ENCODE results near the gene KDELR1.
"Not testable (repeated sequence)": the region's sequence is repeated elsewhere in the genome, so short reads cannot be mapped to it uniquely, and the experiment has no call there.

The KDELR1 gene

DNA sequence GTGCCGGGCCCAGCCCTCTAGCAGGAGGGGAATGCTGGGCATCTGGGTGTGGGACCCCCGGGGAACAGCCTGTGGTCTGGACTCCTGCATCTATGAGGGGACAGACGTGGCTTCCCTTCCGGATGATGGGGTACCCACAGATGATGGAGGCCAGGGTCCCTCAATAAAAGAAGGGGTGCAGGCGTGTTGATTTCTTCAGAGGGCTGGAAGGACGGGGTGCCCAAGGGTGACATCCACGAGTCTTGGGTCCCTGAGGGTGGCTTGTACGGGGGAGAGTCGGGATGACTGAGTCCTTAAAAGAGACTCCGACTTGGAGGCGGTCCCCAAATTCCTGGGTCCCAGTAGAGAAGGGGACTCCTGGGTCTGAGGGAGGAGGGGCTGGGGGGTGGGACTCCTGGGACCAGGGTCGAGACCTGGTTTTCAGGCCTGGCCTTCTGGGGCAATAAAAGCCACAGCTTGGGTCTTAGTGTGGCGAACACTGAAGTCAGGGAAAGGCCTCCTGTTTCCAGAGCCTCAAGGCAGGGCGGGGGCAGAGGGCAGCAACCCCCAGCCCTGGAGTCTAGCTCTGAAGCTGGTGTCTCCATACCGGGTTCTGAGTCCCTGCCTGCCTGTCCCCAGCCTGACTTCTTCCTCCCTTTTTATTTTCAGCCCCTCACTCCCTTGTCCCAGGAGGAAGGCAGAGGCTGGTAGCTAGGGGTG is 1.7 kb upstream of the KDELR1 start:
- peak overlapping the region; percentile 59 for H3K27ac ChIP-seq
- H3K27me3 ChIP-seq: peaks cover 50% of the 10 kb centered on the region
- H3K9me3 ChIP-seq: no peaks in the 10 kb centered on the region
- peak overlapping the region; percentile 99 for H3K4me2 ChIP-seq
- H3K9ac ChIP-seq: peak overlapping the region; percentile 75
- H3K36me3 ChIP-seq: peaks cover 15% of the 10 kb centered on the region
- peaks cover 78% of the 10 kb centered on the region for H3K4me1 ChIP-seq
- peaks cover 6% of the 10 kb centered on the region; the same call in 1 of the 2 replicates for H4K20me1 ChIP-seq
- TF ChIP-seq Cebpa-rat (IDR thresholded peaks at IDR 0.05): no peak
- H3K4me3 ChIP-seq: peak overlapping the region; percentile 64

- H3K9ac ChIP-seq: peak overlapping the region; percentile 95; the same call in 1 of the 2 replicates
- peak overlapping the region; percentile 85 for H3K4me2 ChIP-seq
- 0 out of 2 replicates have a peak overlapping the region, but pooled peaks have one; percentile 94 for H3K4me3 ChIP-seq
These were observed 624 bp upstream of the KDELR1 start for GRCh38 chr19:48392006-48392344.

DNA sequence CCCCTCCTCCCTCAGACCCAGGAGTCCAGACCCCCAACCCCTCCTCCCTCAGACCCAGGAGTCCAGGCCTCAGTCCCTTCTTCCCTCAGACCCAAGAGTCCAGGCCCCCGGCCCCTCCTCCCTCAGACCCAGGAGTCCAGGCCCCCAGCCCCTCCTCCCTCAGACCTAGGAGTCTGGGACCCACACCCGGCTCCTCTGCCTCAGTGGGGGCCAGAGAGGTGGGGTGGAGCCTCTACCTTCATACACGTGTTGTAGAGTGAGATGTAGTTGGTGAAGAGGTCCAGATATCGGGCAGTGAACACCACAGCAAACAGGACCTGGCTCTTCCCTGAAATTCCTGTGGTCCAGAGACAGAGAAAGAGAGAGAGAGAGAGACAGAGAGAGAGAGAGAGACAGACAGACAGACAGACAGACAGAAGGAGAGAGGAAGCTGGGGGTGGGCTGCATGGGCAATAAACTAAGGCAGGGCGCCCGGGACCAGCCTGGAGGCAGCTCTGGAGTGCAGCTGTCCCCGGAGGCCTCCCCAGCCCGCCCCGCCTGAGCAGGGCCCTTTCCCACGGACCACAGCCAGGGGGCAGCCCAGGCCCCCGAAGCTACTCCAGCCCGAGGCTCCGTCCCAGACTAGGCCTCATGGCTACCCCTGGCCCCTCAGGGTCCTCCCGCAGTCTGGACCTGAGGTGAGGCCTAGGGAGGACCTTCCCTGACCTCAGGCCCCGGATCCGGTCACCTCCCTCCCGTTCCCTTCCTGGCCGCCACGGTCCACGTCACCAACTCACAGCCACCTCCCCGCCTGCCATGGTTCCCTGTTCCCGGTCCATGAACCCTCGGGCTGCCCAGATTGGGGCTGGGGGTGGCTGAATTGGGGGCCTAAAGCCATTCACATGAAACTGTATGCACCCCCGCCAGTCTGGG is 907 bp downstream of the KDELR1 start:
- Histone ChIP-seq H3K27me3 (peaks cover 24% of the 10 kb centered on the region), H3K36me3 (peaks cover 41% of the 10 kb centered on the region), H3K9ac (peak overlapping the region; percentile 95), H3K4me1 (peaks cover 55% of the 10 kb centered on the region), H3K4me2 (peak overlapping the region; percentile 85), H3K9me3 (no peaks in the 10 kb centered on the region), H3K4me3 (peak overlapping the region; percentile 94), H4K20me1 (peaks cover 17% of the 10 kb centered on the region; the same call in 1 of the 2 replicates), H3K27ac (peak overlapping the region; percentile 93)
- no peak for TF ChIP-seq Cebpa-rat (IDR thresholded peaks at IDR 0.05)

More at GRCh38 chr19:48392006-48392344, 624 bp upstream of the KDELR1 start:
- not testable (repeated sequence) for H3K9me3 ChIP-seq
- peaks cover 12% of the 10 kb centered on the region; the same call in 1 of the 2 replicates for H4K20me1 ChIP-seq
- H3K36me3 ChIP-seq: peaks cover 26% of the 10 kb centered on the region
- H3K4me1 ChIP-seq: peaks cover 71% of the 10 kb centered on the region
- H3K27ac ChIP-seq: peak overlapping the region; percentile 51; the same call in 1 of the 2 replicates
- peaks cover 39% of the 10 kb centered on the region for H3K27me3 ChIP-seq

- Histone ChIP-seq H3K4me2 (no peak overlapping the region), H3K4me3 (no peak overlapping the region), H3K27me3 (no peaks in the 10 kb centered on the region), H3K36me3 (peaks cover 76% of the 10 kb centered on the region), H3K4me1 (peaks cover 21% of the 10 kb centered on the region), H3K9ac (no peak overlapping the region), H3K27ac (no peak overlapping the region), H4K20me1 (peaks cover 25% of the 10 kb centered on the region; the same call in 1 of the 2 replicates), H3K9me3 (no peaks in the 10 kb centered on the region)
- TF ChIP-seq Cebpa-rat (IDR thresholded peaks at IDR 0.05): no peak
These were observed 4.4 kb downstream of the KDELR1 start for GRCh38 chr19:48386981-48387380.

DNA sequence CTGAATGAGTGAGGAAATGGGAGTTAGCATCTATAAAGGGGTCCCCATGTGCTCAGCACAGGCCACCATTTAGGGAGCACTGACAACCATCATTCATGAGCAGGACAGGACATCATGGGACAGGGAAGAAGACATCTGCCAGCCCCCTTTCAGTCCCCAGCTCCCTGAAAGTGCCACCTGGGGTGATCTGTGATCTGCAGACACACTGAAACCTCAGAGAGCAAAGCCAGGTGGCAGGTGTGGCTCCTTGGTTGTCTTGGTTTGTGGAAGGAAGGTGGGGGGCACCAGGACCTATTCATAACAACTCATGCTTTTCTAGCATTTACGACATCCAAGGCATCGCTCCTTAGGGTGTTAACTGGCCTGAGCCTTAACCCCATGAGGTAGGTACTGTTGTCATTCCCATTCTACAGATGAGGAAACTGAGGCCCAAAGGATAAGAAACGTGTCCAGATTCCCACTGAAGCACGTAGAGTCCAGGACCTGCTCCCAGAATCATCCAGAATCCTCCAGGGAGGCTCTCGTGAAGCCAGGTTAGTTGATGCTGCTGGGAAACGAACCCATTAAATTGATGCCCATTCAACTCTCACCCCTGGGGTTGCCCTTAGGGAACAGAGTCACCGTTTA is 5.8 kb downstream of the KDELR1 start:
- H3K4me3 ChIP-seq: no peak overlapping the region
- peaks cover 25% of the 10 kb centered on the region; the same call in 1 of the 2 replicates for H4K20me1 ChIP-seq
- peaks cover 90% of the 10 kb centered on the region for H3K36me3 ChIP-seq
- H3K9ac ChIP-seq: no peak overlapping the region
- no peaks in the 10 kb centered on the region for H3K9me3 ChIP-seq
- H3K27me3 ChIP-seq: no peaks in the 10 kb centered on the region
- no peak overlapping the region for H3K27ac ChIP-seq
- H3K4me1 ChIP-seq: peaks cover 15% of the 10 kb centered on the region
- H3K4me2 ChIP-seq: no peak overlapping the region
- TF ChIP-seq Cebpa-rat (IDR thresholded peaks at IDR 0.05): no peak

DNA sequence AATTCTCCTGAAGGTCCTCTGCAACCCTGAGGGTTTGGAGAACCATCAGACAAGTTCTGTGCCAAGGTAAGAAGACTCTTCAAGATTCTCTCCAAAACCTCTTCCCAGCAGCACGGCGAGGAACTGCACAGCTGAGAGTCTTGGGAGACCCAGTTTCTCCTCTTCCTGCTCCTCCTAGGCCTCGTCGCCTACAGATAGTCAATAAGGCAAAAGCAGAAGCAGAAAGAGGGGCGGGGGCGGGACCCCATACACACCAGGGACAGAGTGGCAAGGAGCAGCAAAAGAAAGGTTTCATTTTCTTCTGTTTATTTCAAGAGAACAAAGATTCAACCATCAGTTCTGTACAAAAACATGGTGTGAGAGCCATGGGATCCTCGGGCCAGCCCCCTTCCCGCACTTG is 9.1 kb downstream of the KDELR1 start:
- H3K4me3 ChIP-seq: no peak overlapping the region
- peaks cover 71% of the 10 kb centered on the region for H3K36me3 ChIP-seq
- no peaks in the 10 kb centered on the region for H3K9me3 ChIP-seq
- no peak overlapping the region for H3K4me2 ChIP-seq
- H3K9ac ChIP-seq: no peak overlapping the region
- peaks cover 12% of the 10 kb centered on the region for H3K4me1 ChIP-seq
- no peak for TF ChIP-seq Cebpa-rat (IDR thresholded peaks at IDR 0.05)
- no peak overlapping the region for H3K27ac ChIP-seq
- H4K20me1 ChIP-seq: peaks cover 16% of the 10 kb centered on the region; the same call in 1 of the 2 replicates
- no peaks in the 10 kb centered on the region for H3K27me3 ChIP-seq

- Histone ChIP-seq H3K9me3 (no peaks in the 10 kb centered on the region), H4K20me1 (peaks cover 8% of the 10 kb centered on the region; the same call in 1 of the 2 replicates), H3K9ac (no peak overlapping the region), H3K4me2 (no peak overlapping the region), H3K36me3 (peaks cover 62% of the 10 kb centered on the region), H3K27me3 (no peaks in the 10 kb centered on the region), H3K27ac (no peak overlapping the region), H3K4me3 (no peak overlapping the region), H3K4me1 (peaks cover 21% of the 10 kb centered on the region)
- TF ChIP-seq Cebpa-rat (IDR thresholded peaks at IDR 0.05): no peak
These were observed 10.0 kb downstream of the KDELR1 start for GRCh38 chr19:48381178-48381950.

GRCh38 chr19:48379058-48379457 is 12.3 kb downstream of the KDELR1 start:
- Histone ChIP-seq H3K27me3 (no peaks in the 10 kb centered on the region), H3K4me3 (no peak overlapping the region), H3K4me1 (peaks cover 44% of the 10 kb centered on the region), H3K4me2 (no peak overlapping the region), H3K9me3 (no peaks in the 10 kb centered on the region), H3K36me3 (peaks cover 39% of the 10 kb centered on the region), H3K27ac (no peak overlapping the region), H3K9ac (no peak overlapping the region), H4K20me1 (peaks cover 8% of the 10 kb centered on the region; the same call in 1 of the 2 replicates)
- TF ChIP-seq Cebpa-rat (IDR thresholded peaks at IDR 0.05): no peak

DNA sequence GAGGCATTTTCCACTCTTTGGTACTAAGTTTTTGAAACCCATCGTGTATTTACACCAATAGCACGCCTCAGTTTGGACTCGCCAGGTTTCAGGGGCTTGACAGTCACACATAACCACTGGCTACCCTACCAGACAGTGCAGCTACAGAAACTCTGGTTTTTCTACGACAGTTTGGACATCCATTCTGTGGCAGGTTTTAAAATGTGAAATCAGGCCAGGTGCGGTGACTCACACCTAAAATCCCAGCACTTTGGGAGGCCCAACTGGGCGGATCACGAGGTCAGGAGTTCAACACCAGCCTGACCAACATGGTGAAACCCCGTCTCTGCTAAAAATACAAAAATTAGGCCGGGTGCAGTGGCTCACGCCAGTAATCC is 13.2 kb downstream of the KDELR1 start:
- no peaks in the 10 kb centered on the region for H3K27me3 ChIP-seq
- H3K4me1 ChIP-seq: peaks cover 53% of the 10 kb centered on the region
- no peaks in the 10 kb centered on the region for H3K9me3 ChIP-seq
- peak overlapping the region; percentile 84; the same call in 1 of the 2 replicates for H3K4me2 ChIP-seq
- H3K9ac ChIP-seq: no peak overlapping the region
- TF ChIP-seq Cebpa-rat (IDR thresholded peaks at IDR 0.05): no peak
- peaks cover 3% of the 10 kb centered on the region; the same call in 1 of the 2 replicates for H4K20me1 ChIP-seq
- no peak overlapping the region for H3K27ac ChIP-seq
- H3K36me3 ChIP-seq: peaks cover 30% of the 10 kb centered on the region
- no peak overlapping the region for H3K4me3 ChIP-seq
